Type B pancreatic cell (in vitro differentiated cells): ENCODE measurements around the gene ZNF831. TPM values are rescaled to one million over a fixed set of nuclear protein-coding genes. Genes with fewer than 3 reads are reported as not detected.

Experiments
- DNase-seq: peaks from one replicate; pipeline ENCODE4 v3.0.0; 2021; ENCODE audit warnings: mixed read lengths; ENCODE audit not compliant: unreplicated experiment; ENCODE audit errors: extremely low spot score
- H3K27ac Mint-ChIP-seq: 2 replicates; pipeline ENCODE4 v1.8.0; 2021; ENCODE audit warnings: mild to moderate bottlenecking, mixed read lengths
- H3K27me3 Mint-ChIP-seq: 2 replicates; pipeline ENCODE4 v1.8.0; 2021; ENCODE audit warnings: mixed read lengths
- H3K36me3 Mint-ChIP-seq: 2 replicates; pipeline ENCODE4 v1.8.0; 2021; ENCODE audit warnings: mixed read lengths
- H3K4me1 Mint-ChIP-seq: one replicate; pipeline ENCODE4 v1.8.0; 2021; ENCODE audit warnings: mixed read lengths; ENCODE audit not compliant: unreplicated experiment
- H3K4me3 Mint-ChIP-seq: 2 replicates; pipeline ENCODE4 v1.8.0; 2021; ENCODE audit warnings: mild to moderate bottlenecking, mixed read lengths
- H3K9me3 Mint-ChIP-seq: 2 replicates; pipeline ENCODE4 v1.8.0; 2021; ENCODE audit warnings: mixed read lengths
- total RNA-seq: library from RNA; stranded (reverse); gene quantifications from 2 replicates; pipeline ENCODE4 v1.2.1, GENCODE V29; 2021; ENCODE audit warnings: low replicate concordance
- TF ChIP-seq, protein P1 (sequence below): fragments of 200-600 bp; sonication (generic); conservative IDR thresholded peaks from 2 replicates; pipeline ENCODE4 v1.5.0; 2021; ENCODE audit warnings: antibody characterized with exemption, mild to moderate bottlenecking

The ZNF831 gene
- total RNA-seq, 1 donor from 2014 or later, result not detected

DNA sequence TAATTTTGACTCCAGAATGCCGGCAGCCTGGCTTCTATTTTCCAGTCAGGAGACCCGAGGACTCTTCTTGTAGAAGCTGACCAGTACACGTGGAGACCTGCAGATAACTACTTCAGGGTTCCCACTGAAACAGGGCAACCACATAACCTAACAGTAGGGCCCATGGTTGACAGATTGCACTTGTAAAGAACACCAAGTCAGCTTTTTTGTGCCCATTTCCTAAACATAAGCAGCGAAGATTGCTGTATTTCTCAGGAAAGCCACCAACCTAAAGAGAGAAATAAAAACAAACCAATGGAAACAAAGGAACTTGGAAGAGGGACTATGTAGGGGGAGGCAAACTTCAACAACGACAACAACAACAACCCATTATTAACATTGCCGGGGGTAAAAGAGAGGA lies 86.7 kb downstream of the ZNF831 start:
- Mint-ChIP-seq H3K36me3 (peaks cover 4% of the 10 kb centered on the region), H3K4me1 (peaks cover 27% of the 10 kb centered on the region), H3K27me3 (peaks cover 20% of the 10 kb centered on the region), H3K9me3 (peaks cover 16% of the 10 kb centered on the region), H3K27ac (no peak overlapping the region), H3K4me3 (no peak overlapping the region)
- TF ChIP-seq, protein P1, sequence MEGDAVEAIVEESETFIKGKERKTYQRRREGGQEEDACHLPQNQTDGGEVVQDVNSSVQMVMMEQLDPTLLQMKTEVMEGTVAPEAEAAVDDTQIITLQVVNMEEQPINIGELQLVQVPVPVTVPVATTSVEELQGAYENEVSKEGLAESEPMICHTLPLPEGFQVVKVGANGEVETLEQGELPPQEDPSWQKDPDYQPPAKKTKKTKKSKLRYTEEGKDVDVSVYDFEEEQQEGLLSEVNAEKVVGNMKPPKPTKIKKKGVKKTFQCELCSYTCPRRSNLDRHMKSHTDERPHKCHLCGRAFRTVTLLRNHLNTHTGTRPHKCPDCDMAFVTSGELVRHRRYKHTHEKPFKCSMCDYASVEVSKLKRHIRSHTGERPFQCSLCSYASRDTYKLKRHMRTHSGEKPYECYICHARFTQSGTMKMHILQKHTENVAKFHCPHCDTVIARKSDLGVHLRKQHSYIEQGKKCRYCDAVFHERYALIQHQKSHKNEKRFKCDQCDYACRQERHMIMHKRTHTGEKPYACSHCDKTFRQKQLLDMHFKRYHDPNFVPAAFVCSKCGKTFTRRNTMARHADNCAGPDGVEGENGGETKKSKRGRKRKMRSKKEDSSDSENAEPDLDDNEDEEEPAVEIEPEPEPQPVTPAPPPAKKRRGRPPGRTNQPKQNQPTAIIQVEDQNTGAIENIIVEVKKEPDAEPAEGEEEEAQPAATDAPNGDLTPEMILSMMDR, result no peak
- DNase-seq, result no peak

DNA sequence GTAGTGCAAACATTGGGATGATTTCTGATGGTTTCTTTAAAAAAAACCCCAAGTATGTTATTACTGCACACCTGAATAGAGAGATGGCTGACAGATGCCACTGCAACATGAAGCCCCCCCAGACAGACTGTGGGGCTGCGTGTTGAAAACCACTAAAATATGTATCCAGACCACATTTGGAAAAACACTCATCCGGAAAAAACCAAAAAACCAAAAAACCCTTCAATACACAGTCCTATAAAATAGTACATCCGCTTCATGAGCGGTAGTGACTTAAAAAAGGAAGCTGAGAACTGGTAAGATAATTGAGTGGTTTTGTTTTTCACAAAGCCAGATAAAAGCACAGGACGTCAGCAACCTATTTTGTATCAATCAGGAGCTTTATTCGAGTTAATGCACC lies 89.7 kb downstream of the ZNF831 start:
- H3K4me3 Mint-ChIP-seq, result no peak overlapping the region
- TF ChIP-seq, protein P1, result no peak
- no peak for DNase-seq
- peaks cover 22% of the 10 kb centered on the region for H3K27me3 Mint-ChIP-seq
- H3K4me1 Mint-ChIP-seq, result peaks cover 12% of the 10 kb centered on the region
- no peak overlapping the region for H3K27ac Mint-ChIP-seq
- peaks cover 4% of the 10 kb centered on the region for H3K36me3 Mint-ChIP-seq
- H3K9me3 Mint-ChIP-seq, result peaks cover 16% of the 10 kb centered on the region

DNA sequence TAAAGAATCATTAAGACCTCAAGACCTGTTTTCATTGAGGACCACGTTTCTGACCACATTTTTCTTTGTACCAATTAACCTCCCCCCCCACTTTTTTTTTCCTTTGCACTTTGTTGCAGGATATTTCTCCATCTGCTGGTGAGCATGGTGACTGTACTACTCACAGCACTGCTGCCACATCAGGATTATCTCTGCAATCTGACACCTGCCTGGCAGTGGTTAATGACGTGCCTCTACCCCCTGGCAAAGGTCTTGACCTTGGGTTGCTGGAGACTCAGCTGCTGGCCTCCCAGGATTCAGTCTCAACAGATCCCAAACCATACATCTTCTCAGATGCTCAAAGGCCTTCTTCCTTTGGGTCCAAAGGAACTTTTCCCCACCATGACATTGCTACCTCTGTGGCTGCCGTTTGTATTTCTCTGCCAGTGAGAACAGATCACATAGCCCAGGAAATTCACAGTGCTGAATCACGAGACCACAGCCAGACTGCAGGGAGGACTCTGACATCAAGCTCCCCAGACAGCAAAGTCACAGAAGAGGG lies 90.2 kb downstream of the ZNF831 start:
- H3K4me3 Mint-ChIP-seq, result no peak overlapping the region
- peaks cover 16% of the 10 kb centered on the region for H3K9me3 Mint-ChIP-seq
- peaks cover 14% of the 10 kb centered on the region for H3K4me1 Mint-ChIP-seq
- H3K36me3 Mint-ChIP-seq, result peaks cover 4% of the 10 kb centered on the region
- DNase-seq, result no peak
- peaks cover 26% of the 10 kb centered on the region for H3K27me3 Mint-ChIP-seq
- H3K27ac Mint-ChIP-seq, result no peak overlapping the region
- TF ChIP-seq, protein P1, result no peak

DNA sequence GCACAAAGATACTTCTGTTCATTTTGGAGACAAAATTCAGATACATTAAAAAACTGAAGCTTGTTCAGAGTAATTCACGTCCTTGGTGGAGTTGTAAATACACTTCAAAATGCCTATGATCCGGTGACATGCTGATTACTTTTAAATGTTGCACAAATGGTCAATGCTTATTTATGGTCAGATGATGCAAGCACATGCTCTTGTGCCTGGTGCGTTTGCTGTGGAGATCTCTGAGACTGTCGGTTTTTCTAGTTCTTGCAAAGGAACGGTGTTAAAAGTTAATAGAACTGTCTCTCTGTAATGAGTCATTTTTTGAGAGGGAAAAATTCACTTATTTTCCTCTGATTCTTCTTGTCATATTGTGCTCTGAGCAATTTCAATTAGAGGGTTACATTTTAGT lies 91.6 kb downstream of the ZNF831 start:
- Mint-ChIP-seq H3K4me3 (no peak overlapping the region), H3K4me1 (peaks cover 18% of the 10 kb centered on the region), H3K9me3 (peaks cover 20% of the 10 kb centered on the region), H3K36me3 (peaks cover 4% of the 10 kb centered on the region), H3K27ac (no peak overlapping the region), H3K27me3 (peaks cover 30% of the 10 kb centered on the region)
- TF ChIP-seq, protein P1, result no peak
- no peak for DNase-seq

DNA sequence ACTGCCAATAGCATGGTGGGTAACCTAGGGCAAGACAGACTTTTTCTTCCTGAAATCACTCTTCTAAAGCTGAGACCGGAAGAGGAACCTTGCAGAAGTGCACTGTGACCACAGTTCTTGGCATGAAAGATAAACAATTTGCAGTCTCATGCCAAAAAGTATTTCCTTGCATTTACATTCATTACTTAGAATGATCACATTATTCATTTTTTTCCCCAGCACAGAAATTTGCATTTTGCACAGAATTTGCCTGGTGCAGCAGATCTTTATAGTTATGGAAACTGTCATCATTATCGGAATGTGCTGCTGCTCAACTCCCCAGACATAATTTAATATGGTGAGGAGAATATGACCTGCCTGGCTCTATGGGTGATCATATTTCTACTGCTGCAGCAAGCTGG lies 94.6 kb downstream of the ZNF831 start:
- no peak overlapping the region for H3K4me3 Mint-ChIP-seq
- TF ChIP-seq, protein P1, result no peak
- no peak for DNase-seq

DNA sequence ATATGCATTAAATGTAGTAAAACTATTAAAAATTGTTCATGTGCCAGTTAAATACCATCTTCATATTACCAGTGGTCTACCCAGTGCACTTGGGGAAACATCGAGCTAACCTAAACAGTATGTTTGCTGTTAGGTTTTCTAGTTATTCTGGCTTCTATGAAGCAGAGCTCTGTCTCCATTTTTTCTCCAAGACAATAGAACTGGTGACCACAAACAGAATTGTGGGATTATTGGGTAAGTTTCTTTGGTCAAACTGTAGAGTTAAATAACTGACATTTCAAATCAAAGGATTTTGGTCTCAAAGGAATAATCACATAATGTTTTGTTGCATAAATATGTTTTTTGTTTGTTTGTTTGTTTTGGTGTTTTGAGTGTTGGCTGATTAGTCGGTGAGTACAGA lies 96.3 kb downstream of the ZNF831 start:
- Mint-ChIP-seq H3K4me3 (no peak overlapping the region), H3K27me3 (peaks cover 37% of the 10 kb centered on the region), H3K36me3 (no peaks in the 10 kb centered on the region), H3K9me3 (peaks cover 4% of the 10 kb centered on the region), H3K27ac (no peak overlapping the region), H3K4me1 (peaks cover 13% of the 10 kb centered on the region)
- no peak for DNase-seq
- TF ChIP-seq, protein P1, result no peak

More for the DNA sequence above, 94.6 kb downstream of the ZNF831 start:
- Mint-ChIP-seq H3K27me3 (peaks cover 28% of the 10 kb centered on the region), H3K36me3 (no peaks in the 10 kb centered on the region), H3K27ac (no peak overlapping the region), H3K9me3 (peaks cover 4% of the 10 kb centered on the region), H3K4me1 (peaks cover 18% of the 10 kb centered on the region)
